Fibroblast of peridontal ligament (primary cell): ENCODE measurements around the gene CHD9.
"Not testable (repeated sequence)": the region's sequence is repeated elsewhere in the genome, so short reads cannot be mapped to it uniquely, and the experiment has no call there.

Experiments
- DNase-seq: peaks from one replicate; pipeline ENCODE4 v3.0.0-alpha.2; 2010; ENCODE audit errors: extremely low read depth

The CHD9 gene

GRCh38 chr16:53048139-53048915 lies 6.5 kb upstream of the CHD9 start:
- DNase-seq = no peak

GRCh38 chr16:53051255-53051654 lies 3.5 kb upstream of the CHD9 start:
- not testable (repeated sequence) for DNase-seq

- DNase-seq = peak; percentile 95
Observed at GRCh38 chr16:53052519-53053501, 2.0 kb upstream of the CHD9 start, which contains the start of gene CHD9NB. TSS of gene CHD9NB (minus strand) at chr16:53052897. CDS start at chr16:53044158, 8,739 bp downstream.

- DNase-seq = no peak
Observed at GRCh38 chr16:53053967-53054669, 673 bp upstream of the CHD9 start.

- peak; percentile 67 for DNase-seq
Observed at GRCh38 chr16:53055541-53056391, 975 bp downstream of the CHD9 start.

- peak; percentile 29 for DNase-seq
Observed at GRCh38 chr16:53056392-53056881, 1.6 kb downstream of the CHD9 start.

GRCh38 chr16:53057658-53058057 lies 2.9 kb downstream of the CHD9 start:
- DNase-seq = no peak

- DNase-seq = no peak
Observed at GRCh38 chr16:53058441-53058840, 3.6 kb downstream of the CHD9 start.

GRCh38 chr16:53058882-53059281 lies 4.1 kb downstream of the CHD9 start:
- DNase-seq = no peak

GRCh38 chr16:53059672-53060071 lies 4.9 kb downstream of the CHD9 start:
- no peak for DNase-seq

GRCh38 chr16:53061256-53061655 lies 6.5 kb downstream of the CHD9 start:
- DNase-seq = no peak

- no peak for DNase-seq
Observed at GRCh38 chr16:53061701-53062159, 6.9 kb downstream of the CHD9 start.

- no peak for DNase-seq
Observed at GRCh38 chr16:53064081-53064578, 9.3 kb downstream of the CHD9 start.

- DNase-seq = peak; percentile 24
Observed at GRCh38 chr16:53065461-53066061, 10.8 kb downstream of the CHD9 start.

GRCh38 chr16:53067675-53068074 lies 12.9 kb downstream of the CHD9 start:
- no peak for DNase-seq

- DNase-seq = no peak
Observed at GRCh38 chr16:53068423-53068833, 13.6 kb downstream of the CHD9 start.

- no peak for DNase-seq
Observed at GRCh38 chr16:53069772-53070171, 15.0 kb downstream of the CHD9 start.

- no peak for DNase-seq
Observed at GRCh38 chr16:53071748-53072301, 17.0 kb downstream of the CHD9 start.

- no peak for DNase-seq
Observed at GRCh38 chr16:53073022-53073421, 18.2 kb downstream of the CHD9 start.

GRCh38 chr16:53074296-53074695 lies 19.5 kb downstream of the CHD9 start:
- DNase-seq = not testable (repeated sequence)
